Progenitor cell of endocrine pancreas (in vitro differentiated cells): ENCODE results near the gene CTAGE9. TPM values are rescaled to one million over a fixed set of nuclear protein-coding genes. Genes with fewer than 3 reads are reported as not detected.

Experiments used
- DNase-seq: peaks from one replicate; pipeline ENCODE4 v3.0.0; 2021; ENCODE audit warnings: low spot score; ENCODE audit not compliant: unreplicated experiment
- H3K27ac Mint-ChIP-seq: 2 replicates; pipeline ENCODE4 v1.8.0; 2021; ENCODE audit warnings: mild to moderate bottlenecking, moderate library complexity, mixed read lengths
- H3K27me3 Mint-ChIP-seq: 2 replicates; pipeline ENCODE4 v1.8.0; 2021; ENCODE audit warnings: mixed read lengths
- H3K36me3 Mint-ChIP-seq: 2 replicates; pipeline ENCODE4 v1.8.0; 2022; ENCODE audit warnings: mixed read lengths; ENCODE audit not compliant: insufficient read depth
- H3K4me1 Mint-ChIP-seq: 2 replicates; pipeline ENCODE4 v1.8.0; 2021; ENCODE audit warnings: low read depth, mixed read lengths
- H3K4me3 Mint-ChIP-seq: 2 replicates; pipeline ENCODE4 v1.8.0; 2021; ENCODE audit warnings: low read depth, mild to moderate bottlenecking, moderate library complexity, mixed read lengths
- H3K9me3 Mint-ChIP-seq: 2 replicates; pipeline ENCODE4 v1.8.0; 2021; ENCODE audit warnings: low read depth, mixed read lengths
- total RNA-seq: library from RNA; stranded (reverse); gene quantifications from 2 replicates; pipeline ENCODE4 v1.2.1, GENCODE V29; 2021
- TF ChIP-seq, protein P1 (sequence below): fragments of 200-600 bp; sonication (generic); IDR thresholded peaks from one replicate; pipeline ENCODE4 v1.5.0; 2021; ENCODE audit warnings: antibody characterized with exemption, mild to moderate bottlenecking; ENCODE audit not compliant: unreplicated experiment

The CTAGE9 gene
- total RNA-seq, 1 donor from 2014 or later, result not detected

DNA sequence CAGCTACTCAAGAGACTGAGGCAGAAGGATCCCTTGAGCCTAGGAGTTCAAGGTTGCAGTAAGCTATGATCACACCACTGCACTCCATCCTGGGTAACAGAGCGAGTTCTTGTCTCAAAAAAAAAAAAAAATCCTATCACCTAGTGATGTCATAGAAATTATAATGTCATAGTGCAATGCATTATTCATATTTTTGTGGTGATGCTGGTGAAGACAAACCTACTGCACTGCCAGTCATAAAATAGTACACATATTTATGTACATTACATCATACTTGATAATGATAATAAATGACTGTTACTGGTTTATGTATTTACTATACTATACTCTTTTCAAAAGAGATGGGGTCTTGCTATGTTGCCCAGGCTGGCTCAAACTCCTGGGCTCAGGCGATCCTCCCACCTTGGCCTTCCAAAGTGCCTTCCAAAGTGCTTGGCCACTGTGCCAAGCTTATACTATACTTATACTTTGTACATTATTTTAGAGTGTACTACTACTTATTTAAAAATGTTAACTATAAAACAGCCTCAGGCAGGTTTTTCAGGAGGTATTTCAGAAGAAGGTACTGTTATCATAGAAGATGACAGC is 47.1 kb downstream of the CTAGE9 start:
- Mint-ChIP-seq H3K4me3 (no peak overlapping the region), H3K27me3 (no peaks in the 10 kb centered on the region), H3K9me3 (no peaks in the 10 kb centered on the region), H3K27ac (no peak overlapping the region), H3K4me1 (no peaks in the 10 kb centered on the region), H3K36me3 (no peaks in the 10 kb centered on the region)
- DNase-seq, result no peak
- TF ChIP-seq, protein P1, sequence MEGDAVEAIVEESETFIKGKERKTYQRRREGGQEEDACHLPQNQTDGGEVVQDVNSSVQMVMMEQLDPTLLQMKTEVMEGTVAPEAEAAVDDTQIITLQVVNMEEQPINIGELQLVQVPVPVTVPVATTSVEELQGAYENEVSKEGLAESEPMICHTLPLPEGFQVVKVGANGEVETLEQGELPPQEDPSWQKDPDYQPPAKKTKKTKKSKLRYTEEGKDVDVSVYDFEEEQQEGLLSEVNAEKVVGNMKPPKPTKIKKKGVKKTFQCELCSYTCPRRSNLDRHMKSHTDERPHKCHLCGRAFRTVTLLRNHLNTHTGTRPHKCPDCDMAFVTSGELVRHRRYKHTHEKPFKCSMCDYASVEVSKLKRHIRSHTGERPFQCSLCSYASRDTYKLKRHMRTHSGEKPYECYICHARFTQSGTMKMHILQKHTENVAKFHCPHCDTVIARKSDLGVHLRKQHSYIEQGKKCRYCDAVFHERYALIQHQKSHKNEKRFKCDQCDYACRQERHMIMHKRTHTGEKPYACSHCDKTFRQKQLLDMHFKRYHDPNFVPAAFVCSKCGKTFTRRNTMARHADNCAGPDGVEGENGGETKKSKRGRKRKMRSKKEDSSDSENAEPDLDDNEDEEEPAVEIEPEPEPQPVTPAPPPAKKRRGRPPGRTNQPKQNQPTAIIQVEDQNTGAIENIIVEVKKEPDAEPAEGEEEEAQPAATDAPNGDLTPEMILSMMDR, result no peak

DNA sequence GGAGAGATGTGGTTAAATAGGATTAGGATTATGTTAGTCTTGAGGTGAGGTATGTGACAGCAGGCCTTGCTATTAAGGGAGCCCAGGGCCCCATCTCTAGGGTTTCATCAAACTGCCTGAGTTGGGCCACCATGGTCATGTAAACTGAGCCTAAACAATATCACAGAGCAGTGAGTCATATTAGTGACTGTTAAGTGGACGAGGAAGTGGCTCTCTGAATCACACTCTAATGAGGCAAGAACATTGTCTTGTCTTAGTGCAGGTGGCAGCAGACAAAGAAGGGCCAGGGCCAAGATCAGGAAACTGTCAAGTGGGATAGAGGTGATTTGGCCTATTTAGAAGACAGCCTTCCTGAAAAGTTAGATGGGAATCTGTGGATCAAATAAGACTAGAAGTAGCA is 50.6 kb downstream of the CTAGE9 start:
- Mint-ChIP-seq H3K36me3 (no peaks in the 10 kb centered on the region), H3K27ac (no peak overlapping the region), H3K4me1 (no peaks in the 10 kb centered on the region), H3K27me3 (no peaks in the 10 kb centered on the region), H3K4me3 (no peak overlapping the region), H3K9me3 (no peaks in the 10 kb centered on the region)
- TF ChIP-seq, protein P1, result no peak
- no peak for DNase-seq

Other genes with a start within 250 kb of the CTAGE9 start
- not detected in 2 replicates for gene ARG1, start 137.8 kb downstream of the CTAGE9 start, total RNA-seq
- gene MED23, start 82.8 kb downstream of the CTAGE9 start, total RNA-seq, result 36.2 and 39.4 TPM in 2 replicates
- not detected in 2 replicates for gene ENPP3, start 73.7 kb downstream of the CTAGE9 start, total RNA-seq
- gene OR2A4, start 9.6 kb downstream of the CTAGE9 start, total RNA-seq, result not detected in 2 replicates
- gene ENPP1, start 97.0 kb upstream of the CTAGE9 start, total RNA-seq, result 2.4 and 2.7 TPM in 2 replicates
- gene CCN2, start 240.4 kb upstream of the CTAGE9 start, total RNA-seq, result 31.8 and 33.5 TPM in 2 replicates